PFSK-1 (cell line): ENCODE results near the gene RPS19BP1.

Experiments
- FOXP2 ChIP-seq: optimal IDR thresholded peaks from 2 replicates; pipeline ENCODE3; 2011; ENCODE audit warnings: borderline replicate concordance, control low read depth, inconsistent platforms; ENCODE audit not compliant: insufficient read depth; ENCODE audit errors: extremely low read length, extremely low read depth
- POLR2AphosphoS5 ChIP-seq: IDR thresholded peaks from 2 replicates; pipeline ENCODE4 v1.6.1; 2012; ENCODE audit warnings: low read depth, mild to moderate bottlenecking, control low read depth, low read length, moderate library complexity
- REST ChIP-seq, 2 experiments: IDR thresholded peaks; 2 replicates each; pipeline versions ENCODE4 v1.6.1 to v1.8.0; 2011 to 2012; ENCODE audit warnings: low read depth in 2 of 2, low read length in 2 of 2, control low read depth in 1 of 2, inconsistent platforms in 1 of 2, mild to moderate bottlenecking in 1 of 2, moderate library complexity in 1 of 2; ENCODE audit not compliant: insufficient read depth in 1 of 2
- SIN3A ChIP-seq: IDR thresholded peaks from 2 replicates; pipeline ENCODE4 v1.6.1; 2012; ENCODE audit warnings: mild to moderate bottlenecking, low read length, moderate library complexity, borderline replicate concordance; ENCODE audit not compliant: insufficient read depth
- TAF1 ChIP-seq: IDR thresholded peaks from 2 replicates; pipeline ENCODE4 v1.6.1; 2012; ENCODE audit warnings: low read length, control low read depth, borderline replicate concordance; ENCODE audit not compliant: insufficient read depth

The RPS19BP1 gene

GRCh38 chr22:39577366-39577765, 44.8 kb upstream of the RPS19BP1 start:
- TF ChIP-seq REST (IDR thresholded peaks at IDR 0.05; ENCODE audit: insufficient read depth in 1 of 2, low read depth in 2 of 2, low read length in 2 of 2), result no peak
- TF ChIP-seq TAF1, result no peak
- TF ChIP-seq POLR2AphosphoS5, result no peak
- TF ChIP-seq SIN3A, result no peak
- TF ChIP-seq FOXP2, result no peak

GRCh38 chr22:39576027-39576426, 43.5 kb upstream of the RPS19BP1 start:
- TF ChIP-seq REST (IDR thresholded peaks at IDR 0.05; ENCODE audit: insufficient read depth in 1 of 2, low read depth in 2 of 2, low read length in 2 of 2) (no peak), POLR2AphosphoS5 (no peak), TAF1 (no peak), FOXP2 (no peak), SIN3A (no peak)

GRCh38 chr22:39575552-39575825, 42.9 kb upstream of the RPS19BP1 start:
- no peak for TF ChIP-seq POLR2AphosphoS5
- TF ChIP-seq SIN3A, result no peak
- no peak for TF ChIP-seq TAF1
- TF ChIP-seq FOXP2, result no peak

GRCh38 chr22:39574779-39575551, 42.4 kb upstream of the RPS19BP1 start:
- TF ChIP-seq SIN3A (no peak), REST (IDR thresholded peaks at IDR 0.05; ENCODE audit: insufficient read depth in 1 of 2, low read depth in 2 of 2, low read length in 2 of 2) (no peak), FOXP2 (no peak), POLR2AphosphoS5 (no peak), TAF1 (no peak)

GRCh38 chr22:39571538-39571937, 39.0 kb upstream of the RPS19BP1 start:
- TF ChIP-seq POLR2AphosphoS5, result no peak
- TF ChIP-seq REST (IDR thresholded peaks at IDR 0.05; ENCODE audit: insufficient read depth in 1 of 2, low read depth in 2 of 2, low read length in 2 of 2), result no peak
- TF ChIP-seq SIN3A, result no peak
- TF ChIP-seq FOXP2, result no peak
- no peak for TF ChIP-seq TAF1
